GM21390 (cell line): Measurements from ENCODE around the gene PDE7B.
"Not testable (repeated sequence)": the region's sequence is repeated elsewhere in the genome, so short reads cannot be mapped to it uniquely, and the experiment has no call there.

Source experiments
- ATAC-seq: cut with Tn5 transposase; IDR thresholded peaks from one replicate; pipeline ENCODE4 v1.9.1; 2021; ENCODE audit not compliant: unreplicated experiment

PDE7B gene

GRCh38 chr6:136216503-136217401 lies 365.3 kb downstream of the PDE7B start:
- no peak for ATAC-seq

GRCh38 chr6:136224974-136225373 lies 373.5 kb downstream of the PDE7B start:
- not testable (repeated sequence) for ATAC-seq

GRCh38 chr6:136225496-136225895 lies 374.0 kb downstream of the PDE7B start:
- no peak for ATAC-seq

GRCh38 chr6:136226027-136226673 lies 374.6 kb downstream of the PDE7B start:
- ATAC-seq: peak; percentile 78

- peak; percentile 26 for ATAC-seq
These were observed 375.3 kb downstream of the PDE7B start for GRCh38 chr6:136226674-136227377.

- peak; percentile 54 for ATAC-seq
These were observed 377.3 kb downstream of the PDE7B start for GRCh38 chr6:136228814-136229213.

GRCh38 chr6:136230219-136230853 lies 378.8 kb downstream of the PDE7B start:
- no peak for ATAC-seq

GRCh38 chr6:136232701-136233100 lies 381.2 kb downstream of the PDE7B start:
- ATAC-seq: no peak

- no peak for ATAC-seq
These were observed 383.7 kb downstream of the PDE7B start for GRCh38 chr6:136235233-136235564.

GRCh38 chr6:136236466-136237293 lies 385.2 kb downstream of the PDE7B start:
- no peak for ATAC-seq

GRCh38 chr6:136244061-136244616 lies 392.6 kb downstream of the PDE7B start:
- no peak for ATAC-seq
